ENCODE results near the gene ZNF831.
A peak's percentile ranks its signal among the peaks of the same experiment; 100 is the strongest.

Gene ZNF831

DNA sequence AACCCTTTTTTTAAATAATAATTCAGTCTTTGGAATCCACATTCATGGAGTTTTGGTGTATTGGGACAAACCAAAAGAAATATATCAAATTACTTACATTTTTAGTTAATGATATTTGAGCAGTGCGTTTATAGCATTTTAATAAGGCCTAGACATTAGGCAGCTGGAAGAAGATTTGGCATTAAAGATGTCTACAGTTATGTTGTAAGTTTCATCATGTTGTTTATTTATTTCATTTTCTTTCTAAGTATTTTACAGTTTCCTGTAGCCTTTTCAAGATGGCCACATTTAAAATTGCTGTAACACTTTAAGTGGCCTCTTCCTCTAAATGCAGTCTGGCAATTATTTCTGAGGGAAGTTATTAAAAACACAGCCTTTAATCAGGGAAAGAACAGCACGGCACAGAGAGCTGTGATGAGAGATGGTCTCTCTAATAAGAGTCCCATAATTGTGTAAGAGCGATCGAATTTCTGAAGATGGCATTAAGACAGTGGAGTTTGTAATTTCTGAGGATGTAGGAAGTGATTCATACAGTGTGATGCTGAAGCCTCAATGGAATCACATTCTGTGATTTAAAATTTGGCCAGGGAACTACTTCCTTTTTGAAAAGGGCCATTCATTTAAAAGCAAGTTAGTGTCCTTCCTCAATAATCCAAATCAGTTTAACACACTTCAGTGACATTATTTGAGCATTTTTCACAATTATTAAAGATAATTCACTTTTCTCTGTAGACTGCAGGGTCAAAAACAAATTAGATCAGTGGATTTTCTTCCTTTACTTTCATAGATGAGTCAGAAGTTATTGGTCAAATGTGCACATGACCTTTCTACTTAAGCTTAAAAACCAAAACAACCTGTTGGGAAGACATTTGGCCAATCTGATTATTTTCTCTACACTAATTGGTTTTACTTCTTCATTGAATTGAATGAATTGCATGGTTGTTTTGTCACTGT, 84.4 kb downstream of the ZNF831 start:
- WGBS (ENCODE audit: insufficient coverage, insufficient read length) = no CpG with 5 or more reads among the region's 4 CpGs

GRCh38 chr20:59250293-59250692, 86.7 kb downstream of the ZNF831 start:
- Histone ChIP-seq H3K27me3 (ENCODE audit: control insufficient read depth, insufficient read depth, low read length) (no peaks in the 10 kb centered on the region), H3K4me3 (ENCODE audit: low read length) (no peak overlapping the region), H3K27ac (ENCODE audit: low read length) (no peak overlapping the region), H3K4me1 (ENCODE audit: control insufficient read depth, insufficient read depth, low read length) (peaks cover 2% of the 10 kb centered on the region; the same call in 1 of the 2 replicates), H3K36me3 (ENCODE audit: control insufficient read depth, insufficient read depth, low read length) (no peaks in the 10 kb centered on the region), H3K9me3 (ENCODE audit: control insufficient read depth, insufficient read depth, low read length) (no peaks in the 10 kb centered on the region)
- WGBS (ENCODE audit: insufficient coverage, insufficient read length) = no CpG with 5 or more reads among the region's 6 CpGs
- no peak for DNase-seq (ENCODE audit: low read depth, low spot score)

More for the DNA sequence above, 84.4 kb downstream of the ZNF831 start:
- Histone ChIP-seq H3K27me3 (ENCODE audit: control insufficient read depth, insufficient read depth, low read length) (no peaks in the 10 kb centered on the region), H3K4me3 (ENCODE audit: low read length) (no peak overlapping the region), H3K4me1 (ENCODE audit: control insufficient read depth, insufficient read depth, low read length) (peaks cover 2% of the 10 kb centered on the region; the same call in 1 of the 2 replicates), H3K36me3 (ENCODE audit: control insufficient read depth, insufficient read depth, low read length) (no peaks in the 10 kb centered on the region), H3K27ac (ENCODE audit: low read length) (no peak overlapping the region), H3K9me3 (ENCODE audit: control insufficient read depth, insufficient read depth, low read length) (no peaks in the 10 kb centered on the region)
- no peak for DNase-seq (ENCODE audit: low read depth, low spot score)

- H3K36me3 ChIP-seq (ENCODE audit: control insufficient read depth, insufficient read depth, low read length) = no peaks in the 10 kb centered on the region
- WGBS (ENCODE audit: insufficient coverage, insufficient read length) = no CpG with 5 or more reads among the region's 6 CpGs
- H3K4me1 ChIP-seq (ENCODE audit: control insufficient read depth, insufficient read depth, low read length) = no peaks in the 10 kb centered on the region
- H3K27ac ChIP-seq (ENCODE audit: low read length) = no peak overlapping the region
- no peaks in the 10 kb centered on the region for H3K9me3 ChIP-seq (ENCODE audit: control insufficient read depth, insufficient read depth, low read length)
- H3K27me3 ChIP-seq (ENCODE audit: control insufficient read depth, insufficient read depth, low read length) = no peaks in the 10 kb centered on the region
- H3K4me3 ChIP-seq (ENCODE audit: low read length) = no peak overlapping the region
- no peak for DNase-seq (ENCODE audit: low read depth, low spot score)
These were observed 89.7 kb downstream of the ZNF831 start for GRCh38 chr20:59253325-59253724.

DNA sequence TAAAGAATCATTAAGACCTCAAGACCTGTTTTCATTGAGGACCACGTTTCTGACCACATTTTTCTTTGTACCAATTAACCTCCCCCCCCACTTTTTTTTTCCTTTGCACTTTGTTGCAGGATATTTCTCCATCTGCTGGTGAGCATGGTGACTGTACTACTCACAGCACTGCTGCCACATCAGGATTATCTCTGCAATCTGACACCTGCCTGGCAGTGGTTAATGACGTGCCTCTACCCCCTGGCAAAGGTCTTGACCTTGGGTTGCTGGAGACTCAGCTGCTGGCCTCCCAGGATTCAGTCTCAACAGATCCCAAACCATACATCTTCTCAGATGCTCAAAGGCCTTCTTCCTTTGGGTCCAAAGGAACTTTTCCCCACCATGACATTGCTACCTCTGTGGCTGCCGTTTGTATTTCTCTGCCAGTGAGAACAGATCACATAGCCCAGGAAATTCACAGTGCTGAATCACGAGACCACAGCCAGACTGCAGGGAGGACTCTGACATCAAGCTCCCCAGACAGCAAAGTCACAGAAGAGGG, 90.2 kb downstream of the ZNF831 start:
- Histone ChIP-seq H3K9me3 (ENCODE audit: control insufficient read depth, insufficient read depth, low read length) (no peaks in the 10 kb centered on the region), H3K4me1 (ENCODE audit: control insufficient read depth, insufficient read depth, low read length) (no peaks in the 10 kb centered on the region), H3K27ac (ENCODE audit: low read length) (no peak overlapping the region), H3K36me3 (ENCODE audit: control insufficient read depth, insufficient read depth, low read length) (no peaks in the 10 kb centered on the region), H3K4me3 (ENCODE audit: low read length) (no peak overlapping the region), H3K27me3 (ENCODE audit: control insufficient read depth, insufficient read depth, low read length) (no peaks in the 10 kb centered on the region)
- WGBS (ENCODE audit: insufficient coverage, insufficient read length) = no CpG with 5 or more reads among the region's 4 CpGs
- DNase-seq (ENCODE audit: low read depth, low spot score) = no peak

GRCh38 chr20:59255256-59255655, 91.6 kb downstream of the ZNF831 start:
- Histone ChIP-seq H3K4me3 (ENCODE audit: low read length) (no peak overlapping the region), H3K36me3 (ENCODE audit: control insufficient read depth, insufficient read depth, low read length) (no peaks in the 10 kb centered on the region), H3K9me3 (ENCODE audit: control insufficient read depth, insufficient read depth, low read length) (no peaks in the 10 kb centered on the region), H3K27ac (ENCODE audit: low read length) (no peak overlapping the region), H3K27me3 (ENCODE audit: control insufficient read depth, insufficient read depth, low read length) (no peaks in the 10 kb centered on the region), H3K4me1 (ENCODE audit: control insufficient read depth, insufficient read depth, low read length) (no peaks in the 10 kb centered on the region)
- WGBS (ENCODE audit: insufficient coverage, insufficient read length) = no CpG with 5 or more reads among the region's 5 CpGs
- DNase-seq (ENCODE audit: low read depth, low spot score) = no peak

GRCh38 chr20:59258221-59258621, 94.6 kb downstream of the ZNF831 start:
- Histone ChIP-seq H3K9me3 (ENCODE audit: control insufficient read depth, insufficient read depth, low read length) (no peaks in the 10 kb centered on the region), H3K36me3 (ENCODE audit: control insufficient read depth, insufficient read depth, low read length) (no peaks in the 10 kb centered on the region), H3K27ac (ENCODE audit: low read length) (no peak overlapping the region), H3K4me1 (ENCODE audit: control insufficient read depth, insufficient read depth, low read length) (no peaks in the 10 kb centered on the region), H3K27me3 (ENCODE audit: control insufficient read depth, insufficient read depth, low read length) (no peaks in the 10 kb centered on the region), H3K4me3 (ENCODE audit: low read length) (no peak overlapping the region)
- WGBS (ENCODE audit: insufficient coverage, insufficient read length) = no CpG with 5 or more reads among the region's 2 CpGs
- DNase-seq (ENCODE audit: low read depth, low spot score) = no peak

- no peak overlapping the region for H3K4me3 ChIP-seq (ENCODE audit: low read length)
- H3K4me1 ChIP-seq (ENCODE audit: control insufficient read depth, insufficient read depth, low read length) = no peaks in the 10 kb centered on the region
These were observed 96.3 kb downstream of the ZNF831 start for GRCh38 chr20:59259946-59260345.

GRCh38 chr20:59265298-59265697, 101.7 kb downstream of the ZNF831 start:
- no peak overlapping the region for H3K27ac ChIP-seq (ENCODE audit: low read length)
- H3K36me3 ChIP-seq (ENCODE audit: control insufficient read depth, insufficient read depth, low read length) = no peaks in the 10 kb centered on the region
- no peaks in the 10 kb centered on the region for H3K9me3 ChIP-seq (ENCODE audit: control insufficient read depth, insufficient read depth, low read length)
- H3K27me3 ChIP-seq (ENCODE audit: control insufficient read depth, insufficient read depth, low read length) = no peaks in the 10 kb centered on the region
- DNase-seq (ENCODE audit: low read depth, low spot score) = no peak
- H3K4me3 ChIP-seq (ENCODE audit: low read length) = no peak overlapping the region
- peaks cover 4% of the 10 kb centered on the region for H3K4me1 ChIP-seq (ENCODE audit: control insufficient read depth, insufficient read depth, low read length)

More at GRCh38 chr20:59259946-59260345, 96.3 kb downstream of the ZNF831 start:
- no peak for DNase-seq (ENCODE audit: low read depth, low spot score)
- no peaks in the 10 kb centered on the region for H3K27me3 ChIP-seq (ENCODE audit: control insufficient read depth, insufficient read depth, low read length)
- no peaks in the 10 kb centered on the region for H3K9me3 ChIP-seq (ENCODE audit: control insufficient read depth, insufficient read depth, low read length)
- no peak overlapping the region for H3K27ac ChIP-seq (ENCODE audit: low read length)
- no peaks in the 10 kb centered on the region for H3K36me3 ChIP-seq (ENCODE audit: control insufficient read depth, insufficient read depth, low read length)
- WGBS (ENCODE audit: insufficient coverage, insufficient read length) = 100% methylated on average over 1 of the region's 2 CpGs

GRCh38 chr20:59268870-59269269, 105.2 kb downstream of the ZNF831 start:
- no peaks in the 10 kb centered on the region for H3K27me3 ChIP-seq (ENCODE audit: control insufficient read depth, insufficient read depth, low read length)

DNA sequence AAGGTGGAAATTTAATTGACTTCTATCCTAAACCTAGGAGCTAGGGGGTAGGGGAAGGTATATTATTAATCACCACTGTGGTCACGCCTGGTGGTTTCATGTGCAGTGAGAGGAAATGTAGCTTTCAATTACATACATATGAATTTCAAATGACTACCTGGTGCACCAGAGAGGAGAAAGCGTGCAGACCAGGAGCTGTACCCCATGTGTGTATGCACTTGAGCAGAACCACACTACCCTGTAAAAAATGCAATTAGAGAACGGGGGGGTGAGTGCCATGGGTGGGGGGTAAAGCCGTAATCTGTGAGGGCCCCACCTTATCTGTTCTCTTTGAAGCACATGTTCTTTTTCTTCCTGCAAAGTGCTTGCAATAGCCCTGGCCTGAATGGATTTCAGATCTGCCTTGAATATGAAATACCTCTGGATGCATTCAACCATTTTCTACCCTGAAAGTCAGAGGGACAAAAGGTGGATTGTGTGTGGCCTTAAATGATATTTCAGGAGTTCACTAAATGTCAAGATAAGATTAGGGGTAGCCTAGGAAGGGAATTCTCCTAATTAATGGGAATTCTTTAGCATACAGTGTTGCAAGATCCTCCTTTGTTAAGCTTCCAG, 105.9 kb downstream of the ZNF831 start:
- no peak for DNase-seq (ENCODE audit: low read depth, low spot score)

More at GRCh38 chr20:59268870-59269269, 105.2 kb downstream of the ZNF831 start:
- no peaks in the 10 kb centered on the region for H3K36me3 ChIP-seq (ENCODE audit: control insufficient read depth, insufficient read depth, low read length)
- no peak overlapping the region for H3K27ac ChIP-seq (ENCODE audit: low read length)
- H3K4me1 ChIP-seq (ENCODE audit: control insufficient read depth, insufficient read depth, low read length) = peaks cover 4% of the 10 kb centered on the region
- WGBS (ENCODE audit: insufficient coverage, insufficient read length) = no CpG with 5 or more reads among the region's 3 CpGs
- H3K4me3 ChIP-seq (ENCODE audit: low read length) = no peak overlapping the region
- no peaks in the 10 kb centered on the region for H3K9me3 ChIP-seq (ENCODE audit: control insufficient read depth, insufficient read depth, low read length)
- DNase-seq (ENCODE audit: low read depth, low spot score) = peak; percentile 41

More for the DNA sequence above, 105.9 kb downstream of the ZNF831 start:
- H3K4me1 ChIP-seq (ENCODE audit: control insufficient read depth, insufficient read depth, low read length) = peaks cover 4% of the 10 kb centered on the region
- H3K27ac ChIP-seq (ENCODE audit: low read length) = no peak overlapping the region
- H3K9me3 ChIP-seq (ENCODE audit: control insufficient read depth, insufficient read depth, low read length) = no peaks in the 10 kb centered on the region
- no peaks in the 10 kb centered on the region for H3K36me3 ChIP-seq (ENCODE audit: control insufficient read depth, insufficient read depth, low read length)
- no peak overlapping the region for H3K4me3 ChIP-seq (ENCODE audit: low read length)
- no peaks in the 10 kb centered on the region for H3K27me3 ChIP-seq (ENCODE audit: control insufficient read depth, insufficient read depth, low read length)
- WGBS (ENCODE audit: insufficient coverage, insufficient read length) = no CpG with 5 or more reads among the region's 4 CpGs

All from iPS DF 6.9 (cell line).